GM12801 (cell line): ENCODE results near the gene CIAO3.

Source experiments
- CTCF ChIP-seq: IDR thresholded peaks from one replicate; pipeline ENCODE4 v1.5.1; 2011; ENCODE audit warnings: control low read depth; ENCODE audit not compliant: insufficient read length; ENCODE audit errors: extremely low read depth

The CIAO3 gene

GRCh38 chr16:785563-786535, 45.1 kb upstream of the CIAO3 start:
- TF ChIP-seq CTCF = no peak

- no peak for TF ChIP-seq CTCF
Observed at GRCh38 chr16:784431-784830, 43.6 kb upstream of the CIAO3 start.

GRCh38 chr16:783404-784161, 42.8 kb upstream of the CIAO3 start:
- TF ChIP-seq CTCF = no peak

- no peak for TF ChIP-seq CTCF
Observed at GRCh38 chr16:782766-783403, 42.1 kb upstream of the CIAO3 start.

- no peak for TF ChIP-seq CTCF
Observed at GRCh38 chr16:782258-782657, 41.5 kb upstream of the CIAO3 start.

- no peak for TF ChIP-seq CTCF
Observed at GRCh38 chr16:781346-782010, 40.7 kb upstream of the CIAO3 start.
